HG02840 (cell line): Measurements from ENCODE around the gene GINM1.

Experiments used
- ATAC-seq: cut with Tn5 transposase; IDR thresholded peaks from one replicate; pipeline ENCODE4 v1.9.1; 2021; ENCODE audit warnings: mild to moderate bottlenecking, moderate library complexity, moderate number of reproducible peaks; ENCODE audit not compliant: unreplicated experiment, low FRiP score

GINM1 gene, protein sequence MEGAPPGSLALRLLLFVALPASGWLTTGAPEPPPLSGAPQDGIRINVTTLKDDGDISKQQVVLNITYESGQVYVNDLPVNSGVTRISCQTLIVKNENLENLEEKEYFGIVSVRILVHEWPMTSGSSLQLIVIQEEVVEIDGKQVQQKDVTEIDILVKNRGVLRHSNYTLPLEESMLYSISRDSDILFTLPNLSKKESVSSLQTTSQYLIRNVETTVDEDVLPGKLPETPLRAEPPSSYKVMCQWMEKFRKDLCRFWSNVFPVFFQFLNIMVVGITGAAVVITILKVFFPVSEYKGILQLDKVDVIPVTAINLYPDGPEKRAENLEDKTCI

GRCh38 chr6:149565527-149566409 lies at the start of gene GINM1:
TSS of gene GINM1 (plus strand) at chr6:149566375. CDS start at chr6:149566415, 40 bp downstream.
- peak; percentile 91 for ATAC-seq

- ATAC-seq = no peak
Observed at GRCh38 chr6:149529650-149530049, 36.5 kb upstream of the GINM1 start.

DNA sequence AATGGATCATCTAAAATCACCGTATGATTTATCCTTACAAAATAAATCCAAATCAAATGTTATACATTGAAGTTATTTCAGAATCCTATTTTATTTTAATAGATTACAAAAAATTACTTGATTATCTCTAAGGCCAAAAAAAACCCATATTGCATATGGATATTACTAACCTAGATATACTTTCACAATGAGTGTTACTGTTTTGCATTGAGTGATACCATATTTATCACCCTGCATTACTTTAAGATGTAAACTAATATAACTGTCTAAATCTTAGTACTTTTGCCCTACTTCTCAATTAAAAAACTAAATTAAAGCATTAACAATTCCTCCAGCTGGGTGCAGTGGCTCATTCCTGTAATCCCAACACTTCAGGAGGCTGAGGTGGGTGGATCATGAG lies 31.4 kb upstream of the GINM1 start:
- no peak for ATAC-seq

DNA sequence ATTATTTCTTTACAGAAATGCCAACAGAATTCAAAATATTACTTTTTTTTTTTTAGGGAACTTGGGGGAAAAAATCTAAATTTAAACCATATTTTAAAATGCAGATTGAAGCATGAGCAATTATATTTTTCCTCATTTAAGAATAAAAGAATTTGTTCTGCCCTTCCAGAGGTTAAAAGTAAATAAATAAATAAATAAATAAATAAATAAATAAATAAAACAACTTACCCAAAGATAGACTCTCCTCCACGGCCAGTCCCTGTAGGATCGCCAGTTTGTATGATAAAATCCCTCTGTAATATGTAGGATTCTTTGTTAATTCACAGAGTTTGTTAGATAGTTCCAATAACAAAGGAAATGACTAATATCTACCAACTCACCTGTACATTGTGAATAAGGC lies 25.0 kb upstream of the GINM1 start:
- no peak for ATAC-seq

DNA sequence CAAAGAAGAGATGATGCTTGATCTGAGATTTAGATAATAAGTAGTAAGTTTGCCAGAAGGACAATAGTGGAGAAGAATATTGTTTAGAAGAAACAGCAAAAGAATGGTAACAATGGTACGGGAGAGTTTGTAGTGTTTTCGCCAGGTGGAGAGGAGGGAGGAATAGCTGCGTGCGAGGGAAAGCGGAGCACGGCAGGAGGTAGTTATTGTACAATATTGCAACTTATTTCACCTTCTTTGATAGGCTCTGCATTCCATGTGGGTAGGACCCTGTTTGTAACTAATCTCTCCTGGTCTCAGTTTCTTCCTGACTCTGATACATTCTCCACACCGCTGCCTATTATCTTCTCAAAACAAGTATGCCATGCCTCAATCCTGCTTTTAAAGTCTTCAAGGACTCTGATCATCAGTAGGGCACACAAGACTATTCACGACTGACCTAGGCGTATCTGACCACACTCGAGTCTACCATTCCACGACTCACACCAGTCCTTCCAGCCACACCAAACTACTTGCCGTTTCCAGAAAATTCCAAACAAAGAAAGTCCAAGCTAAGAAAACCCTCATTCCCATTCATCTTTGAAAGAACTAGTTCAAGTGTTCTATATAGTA lies 21.4 kb upstream of the GINM1 start:
- no peak for ATAC-seq

DNA sequence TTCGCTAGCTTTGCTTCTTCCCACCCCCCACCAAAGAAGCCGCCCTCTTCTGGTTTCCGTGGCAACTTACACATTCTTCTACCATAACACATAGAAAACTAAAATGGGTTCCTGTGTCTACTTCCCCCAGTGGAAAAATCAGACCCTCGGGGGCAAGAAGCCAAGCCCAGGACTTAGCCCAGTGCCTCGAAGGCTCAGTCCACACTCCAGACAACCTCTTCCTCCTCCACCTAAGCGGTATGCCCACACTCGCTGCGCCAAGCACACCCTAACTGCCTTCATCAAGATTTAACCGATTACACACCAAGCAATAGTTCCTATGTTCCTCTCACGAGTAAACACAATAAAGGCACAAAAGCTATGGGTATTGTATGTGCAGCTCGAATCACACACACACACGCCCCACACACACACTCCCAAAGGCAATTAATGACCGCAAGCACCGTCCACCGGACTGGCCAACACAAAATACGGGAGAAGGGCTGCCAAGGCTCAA lies 20.9 kb upstream of the GINM1 start:
- ATAC-seq = peak; percentile 4

- ATAC-seq = peak; percentile 89
Observed at GRCh38 chr6:149545754-149546471, 20.3 kb upstream of the GINM1 start, which contains the start of gene PPIL4. TSS of gene PPIL4 (minus strand) at chr6:149546043. CDS start at chr6:149546005, 38 bp downstream.

DNA sequence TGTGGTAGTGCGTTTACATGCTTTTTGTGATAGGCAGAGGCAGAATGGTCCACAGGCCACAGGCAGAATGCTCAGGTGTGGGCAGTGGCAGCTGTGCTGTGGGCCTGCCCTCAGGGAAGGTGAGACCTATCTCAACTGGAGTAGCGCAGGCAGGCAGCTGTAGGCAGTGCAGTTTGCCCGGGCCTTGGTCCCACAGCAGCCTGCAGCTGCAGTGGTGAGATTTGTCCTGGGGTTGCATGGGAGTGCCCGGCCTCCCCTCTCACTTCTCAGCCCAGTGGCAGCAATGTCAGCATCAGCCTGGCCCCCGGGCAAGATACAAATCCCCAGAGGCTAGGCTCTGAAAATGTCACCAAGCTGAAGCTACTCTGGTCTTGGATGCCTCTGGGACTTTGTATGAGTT lies 14.3 kb upstream of the GINM1 start:
- ATAC-seq = no peak

- ATAC-seq = no peak
Observed at GRCh38 chr6:149558029-149558428, 8.1 kb upstream of the GINM1 start.

- ATAC-seq = no peak
Observed at GRCh38 chr6:149559389-149559788, 6.8 kb upstream of the GINM1 start.

DNA sequence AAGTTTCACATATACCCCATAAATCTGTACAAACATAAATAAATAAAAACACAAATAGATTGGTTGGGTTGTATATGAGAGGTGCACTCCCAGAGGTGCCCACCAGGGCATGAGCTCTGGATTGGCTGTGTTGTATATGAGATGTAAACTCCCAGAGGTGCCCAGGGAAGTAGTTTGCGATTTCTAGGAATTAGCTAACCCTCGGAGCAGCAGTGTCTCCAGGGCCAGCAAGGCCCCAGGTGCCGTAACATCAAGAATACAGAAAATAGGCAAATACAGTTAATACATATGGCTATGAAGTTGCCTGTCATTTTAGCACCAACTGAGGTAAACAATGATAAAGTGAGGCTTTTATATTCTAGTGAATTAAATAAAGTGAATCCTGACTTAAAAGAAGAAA lies 5.4 kb upstream of the GINM1 start:
- no peak for ATAC-seq

DNA sequence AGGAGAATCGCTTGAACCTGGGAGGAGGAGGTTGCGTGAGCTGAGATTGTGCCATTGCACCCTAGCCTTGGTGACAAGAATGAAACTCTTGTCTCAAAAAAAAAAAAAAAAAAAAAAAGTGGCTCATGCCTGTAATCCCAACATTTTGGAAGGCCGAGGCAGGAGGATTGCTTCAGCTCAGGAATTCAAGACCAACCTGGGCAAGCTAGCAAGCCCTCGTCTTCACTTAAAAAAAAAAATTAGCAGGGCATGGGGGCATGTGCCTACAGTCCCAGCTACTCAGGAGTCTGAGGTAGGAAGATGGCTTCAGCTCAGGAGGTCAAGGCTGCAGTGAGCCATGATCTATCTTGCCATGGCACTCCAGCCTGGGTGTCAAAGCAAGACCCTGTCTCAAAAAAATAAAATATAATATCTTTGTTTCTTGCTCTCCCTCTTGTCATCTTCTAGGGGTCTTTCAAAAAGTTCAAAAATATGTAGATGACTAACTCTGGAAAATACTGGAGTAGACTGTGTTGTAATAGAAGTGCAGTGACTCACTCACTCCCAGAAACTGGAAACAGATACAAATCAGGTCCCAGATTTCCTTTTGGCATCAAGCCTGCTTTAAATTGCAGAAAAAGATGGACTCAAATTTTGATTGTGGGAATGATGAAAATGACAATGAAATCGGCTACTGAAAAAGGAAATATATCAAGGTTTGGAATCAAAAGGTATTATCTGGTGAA lies 2.8 kb upstream of the GINM1 start:
- no peak for ATAC-seq

GRCh38 chr6:149563928-149564325 lies 2.2 kb upstream of the GINM1 start:
- no peak for ATAC-seq

GRCh38 chr6:149566410-149567193 lies 427 bp downstream of the GINM1 start:
- peak; percentile 24 for ATAC-seq

DNA sequence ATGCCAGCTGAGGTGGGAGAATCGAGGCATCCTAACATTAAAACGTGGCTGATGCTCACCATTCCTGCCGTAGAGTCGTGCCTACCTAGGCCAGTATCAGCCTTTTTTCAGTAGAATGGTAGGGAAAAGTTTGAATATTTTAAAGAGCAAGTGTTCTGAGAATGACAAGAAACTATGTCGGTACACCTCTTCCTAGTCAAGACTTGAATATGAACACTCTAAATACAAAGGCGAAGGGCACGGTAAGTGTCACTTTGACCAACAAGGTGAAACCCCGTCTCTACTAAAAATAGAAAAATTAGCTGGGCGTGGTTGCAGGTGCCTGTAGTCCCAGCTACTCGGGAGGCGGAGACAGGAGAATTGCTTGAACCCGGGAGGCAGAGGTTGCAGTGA lies 1.0 kb downstream of the GINM1 start:
- no peak for ATAC-seq

- ATAC-seq = no peak
Observed at GRCh38 chr6:149567945-149568585, 1.9 kb downstream of the GINM1 start.

GRCh38 chr6:149580880-149581279 lies 14.7 kb downstream of the GINM1 start:
- no peak for ATAC-seq

GRCh38 chr6:149581349-149581748 lies 15.2 kb downstream of the GINM1 start:
- no peak for ATAC-seq
